ENCODE results near the gene ITPR3. TPM values are rescaled to one million over a fixed set of nuclear protein-coding genes. Genes with fewer than 3 reads are reported as not detected.
A peak's percentile ranks its signal among the peaks of the same experiment; 100 is the strongest.

The ITPR3 gene
- total RNA-seq, 6 donors from 2014 or later = 95.6 to 179 (median 137) TPM

DNA sequence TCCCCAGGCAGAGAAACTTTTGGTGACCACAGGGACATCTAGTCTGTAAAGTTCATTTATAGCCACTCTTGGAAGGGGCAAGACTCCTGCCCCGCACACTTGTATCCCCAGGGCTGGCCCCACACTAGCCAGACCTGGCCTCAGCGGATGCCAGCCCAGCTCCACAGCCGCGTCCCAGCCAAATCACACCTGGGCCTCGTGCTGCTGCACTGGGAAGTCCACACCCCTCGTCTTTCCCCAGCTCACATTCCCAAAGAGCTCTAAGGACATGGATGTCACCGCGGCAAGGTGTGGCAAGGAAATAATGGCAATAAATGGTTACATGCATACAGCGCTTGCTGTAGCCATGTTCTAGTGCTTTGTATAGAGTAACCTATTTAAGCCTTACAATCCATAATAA is 117.0 kb downstream of the ITPR3 start:
- H3K9me3 ChIP-seq = no peaks in the 10 kb centered on the region
- peaks cover 0 to 17% (median 5%) of the 10 kb centered on the region in 4 donors for H3K36me3 ChIP-seq
- peaks cover 0 to 9% (median 3%) of the 10 kb centered on the region in 4 donors for H3K4me1 ChIP-seq
- no peak overlapping the region for H3K4me3 ChIP-seq
- no peak for DNase-seq
- ATAC-seq (ENCODE audit: low FRiP score in 2 of 2) = no peak
- no peak overlapping the region for H3K27ac ChIP-seq
- no peaks in the 10 kb centered on the region for H3K27me3 ChIP-seq
- 84 to 89% methylated on average over 8 to 9 of the region's 9 CpGs for WGBS, 2 donors
- TF ChIP-seq POLR2A (IDR thresholded peaks at IDR 0.05) (no peak), EP300 (IDR thresholded peaks at IDR 0.05) (no peak), POLR2AphosphoS5 (IDR thresholded peaks at IDR 0.05) (no peak)
- TF ChIP-seq, protein P1, sequence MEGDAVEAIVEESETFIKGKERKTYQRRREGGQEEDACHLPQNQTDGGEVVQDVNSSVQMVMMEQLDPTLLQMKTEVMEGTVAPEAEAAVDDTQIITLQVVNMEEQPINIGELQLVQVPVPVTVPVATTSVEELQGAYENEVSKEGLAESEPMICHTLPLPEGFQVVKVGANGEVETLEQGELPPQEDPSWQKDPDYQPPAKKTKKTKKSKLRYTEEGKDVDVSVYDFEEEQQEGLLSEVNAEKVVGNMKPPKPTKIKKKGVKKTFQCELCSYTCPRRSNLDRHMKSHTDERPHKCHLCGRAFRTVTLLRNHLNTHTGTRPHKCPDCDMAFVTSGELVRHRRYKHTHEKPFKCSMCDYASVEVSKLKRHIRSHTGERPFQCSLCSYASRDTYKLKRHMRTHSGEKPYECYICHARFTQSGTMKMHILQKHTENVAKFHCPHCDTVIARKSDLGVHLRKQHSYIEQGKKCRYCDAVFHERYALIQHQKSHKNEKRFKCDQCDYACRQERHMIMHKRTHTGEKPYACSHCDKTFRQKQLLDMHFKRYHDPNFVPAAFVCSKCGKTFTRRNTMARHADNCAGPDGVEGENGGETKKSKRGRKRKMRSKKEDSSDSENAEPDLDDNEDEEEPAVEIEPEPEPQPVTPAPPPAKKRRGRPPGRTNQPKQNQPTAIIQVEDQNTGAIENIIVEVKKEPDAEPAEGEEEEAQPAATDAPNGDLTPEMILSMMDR (IDR thresholded peaks at IDR 0.05) = no peak

DNA sequence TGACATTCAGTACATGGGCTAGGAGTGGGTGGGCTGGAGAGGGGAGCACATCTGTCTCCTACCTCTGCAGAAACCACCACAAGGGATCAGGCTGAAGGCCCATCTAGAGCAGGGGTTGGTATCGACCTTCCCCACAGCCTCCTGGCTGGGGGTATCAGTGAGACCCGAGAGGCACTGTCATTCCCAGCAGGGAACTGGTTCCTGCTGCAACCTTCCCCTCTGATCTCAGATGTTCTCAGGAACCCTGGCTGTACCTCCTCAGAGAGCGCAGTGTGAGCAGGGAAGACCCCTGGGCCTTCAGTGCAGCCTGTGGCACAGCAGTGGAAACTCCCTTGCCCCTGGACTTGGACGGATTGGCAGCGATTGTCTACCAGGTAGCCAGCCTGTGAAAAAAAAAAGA is 117.8 kb downstream of the ITPR3 start:
- 91 to 100% methylated on average over 4 to 5 of the region's 5 CpGs for WGBS, 2 donors
- DNase-seq (no peak), ATAC-seq (ENCODE audit: low FRiP score in 2 of 2) (no peak)
- H3K36me3 ChIP-seq = peaks cover 0 to 11% (median 5%) of the 10 kb centered on the region in 4 donors
- no peak overlapping the region for H3K27ac ChIP-seq
- no peaks in the 10 kb centered on the region for H3K9me3 ChIP-seq
- no peak overlapping the region for H3K4me3 ChIP-seq
- TF ChIP-seq EP300 (IDR thresholded peaks at IDR 0.05) (no peak), POLR2A (IDR thresholded peaks at IDR 0.05) (no peak), POLR2AphosphoS5 (IDR thresholded peaks at IDR 0.05) (no peak)
- TF ChIP-seq, protein P1 (IDR thresholded peaks at IDR 0.05) = no peak
- H3K27me3 ChIP-seq = no peaks in the 10 kb centered on the region
- peaks cover 0 to 9% (median 3%) of the 10 kb centered on the region in 4 donors for H3K4me1 ChIP-seq

DNA sequence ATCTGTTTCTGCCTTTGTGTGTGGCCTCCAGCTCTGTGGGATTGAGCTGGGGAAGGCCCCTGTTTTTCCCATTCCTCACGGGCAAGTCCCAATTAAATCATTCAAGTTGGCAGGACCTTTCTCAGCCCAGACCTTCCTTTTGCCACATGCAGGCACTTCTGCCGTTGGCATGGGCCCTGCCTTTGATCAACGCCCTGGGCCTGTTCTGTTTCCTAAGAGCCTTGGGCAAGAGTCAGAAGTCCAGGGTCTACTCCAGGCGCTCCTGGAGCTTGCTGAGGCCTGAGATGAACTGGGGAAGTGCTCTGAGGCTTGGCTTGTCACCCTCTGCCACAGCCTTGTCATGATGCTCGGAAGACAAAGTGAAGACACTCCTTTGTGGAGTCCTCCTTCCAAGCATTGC is 118.4 kb downstream of the ITPR3 start:
- H3K4me1 ChIP-seq = peaks cover 0 to 9% (median 3%) of the 10 kb centered on the region in 4 donors
- DNase-seq (no peak), ATAC-seq (ENCODE audit: low FRiP score in 2 of 2) (no peak)
- WGBS, 2 donors = 43 to 73% methylated on average over 1 to 5 of the region's 5 CpGs
- no peak overlapping the region for H3K4me3 ChIP-seq
- H3K27ac ChIP-seq = no peak overlapping the region
- TF ChIP-seq EP300 (IDR thresholded peaks at IDR 0.05) = no peak
- no peak for TF ChIP-seq POLR2AphosphoS5 (IDR thresholded peaks at IDR 0.05)
- TF ChIP-seq POLR2A (IDR thresholded peaks at IDR 0.05) = no peak
- TF ChIP-seq, protein P1 (IDR thresholded peaks at IDR 0.05) = no peak
- H3K36me3 ChIP-seq = peaks cover 0 to 8% (median 3%) of the 10 kb centered on the region in 4 donors
- H3K27me3 ChIP-seq = no peaks in the 10 kb centered on the region
- no peaks in the 10 kb centered on the region for H3K9me3 ChIP-seq

DNA sequence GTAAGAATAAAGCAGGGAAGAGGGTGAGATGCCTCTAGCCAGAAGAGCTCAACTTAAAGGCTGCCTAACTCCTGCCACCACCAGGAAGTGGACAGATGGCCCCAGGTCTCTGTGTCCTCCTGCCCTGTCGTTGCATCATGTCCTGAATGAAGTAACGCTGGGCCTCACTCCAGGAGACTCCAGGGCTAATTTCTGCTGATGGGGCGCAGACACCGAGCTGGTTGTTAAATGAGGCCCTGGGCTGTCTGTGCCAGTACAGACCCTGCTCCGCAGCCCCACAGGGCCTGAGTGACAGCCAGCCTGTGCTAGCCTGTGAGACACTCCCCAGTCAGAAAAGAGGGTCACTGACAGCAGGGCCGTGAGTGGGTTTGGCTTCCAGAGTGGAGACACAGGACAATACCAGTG is 119.1 kb downstream of the ITPR3 start:
- no peaks in the 10 kb centered on the region for H3K9me3 ChIP-seq
- TF ChIP-seq POLR2A (IDR thresholded peaks at IDR 0.05) = no peak
- TF ChIP-seq POLR2AphosphoS5 (IDR thresholded peaks at IDR 0.05) = no peak
- no peaks in the 10 kb centered on the region for H3K27me3 ChIP-seq
- DNase-seq = peak in 1 of 2 donors; percentile 53
- WGBS, 2 donors = 55 to 72% methylated on average over 3 to 6 of the region's 6 CpGs
- H3K36me3 ChIP-seq = peaks cover 0 to 2% (median under 1%) of the 10 kb centered on the region in 4 donors
- H3K4me3 ChIP-seq = no peak overlapping the region
- ATAC-seq (ENCODE audit: low FRiP score in 2 of 2) = no peak
- H3K27ac ChIP-seq = no peak overlapping the region
- peaks cover 0 to 9% (median 3%) of the 10 kb centered on the region in 4 donors for H3K4me1 ChIP-seq

DNA sequence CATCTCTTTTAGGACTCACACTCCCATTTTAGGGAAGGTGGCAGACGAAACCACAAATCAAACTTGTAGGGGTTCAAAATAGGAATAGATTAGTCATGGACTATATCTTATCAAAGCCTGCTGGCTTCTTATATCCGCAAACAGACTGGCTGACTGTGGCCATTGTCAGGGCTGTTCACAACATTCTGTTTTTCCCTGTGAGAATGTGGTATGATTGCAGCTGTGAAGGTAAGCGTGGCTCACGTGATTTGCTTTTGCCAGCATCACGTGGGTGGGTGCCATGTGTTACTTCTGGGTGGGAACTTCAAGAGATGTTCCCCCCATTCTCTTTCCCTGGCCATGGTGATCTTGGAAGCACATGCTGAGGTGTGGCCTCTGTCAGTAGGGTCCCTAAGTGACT is 119.7 kb downstream of the ITPR3 start:
- Histone ChIP-seq H3K4me1 (peaks cover 0 to 9% (median 3%) of the 10 kb centered on the region in 4 donors), H3K9me3 (no peaks in the 10 kb centered on the region), H3K4me3 (no peak overlapping the region), H3K36me3 (no peaks in the 10 kb centered on the region), H3K27ac (no peak overlapping the region), H3K27me3 (no peaks in the 10 kb centered on the region)
- no peak for DNase-seq
- WGBS, 2 donors = 87 to 88% methylated on average over 5 of the region's 5 CpGs
- no peak for ATAC-seq (ENCODE audit: low FRiP score in 2 of 2)
- no peak for TF ChIP-seq EP300 (IDR thresholded peaks at IDR 0.05)
- TF ChIP-seq, protein P1 (IDR thresholded peaks at IDR 0.05) = no peak
- no peak for TF ChIP-seq POLR2AphosphoS5 (IDR thresholded peaks at IDR 0.05)
- TF ChIP-seq POLR2A (IDR thresholded peaks at IDR 0.05) = no peak
